Bronchial epithelial cell (primary cell): ENCODE measurements around the gene DPP6. TPM values are rescaled to one million over a fixed set of nuclear protein-coding genes. Genes with fewer than 3 reads are reported as not detected.

Source experiments
- DNase-seq: peaks from one replicate; pipeline ENCODE4 v3.0.0-alpha.2; 2010; ENCODE audit warnings: low read depth
- FAIRE-seq: peaks from 2 replicates; lab custom pipeline; 2011; peaks lifted over from hg19 to GRCh38; lab: Jason Lieb, UNC
- H3K27me3 ChIP-seq: 2 replicates; pipeline ENCODE4 v1.5.1; 2011; ENCODE audit warnings: low read length; ENCODE audit not compliant: control insufficient read depth, insufficient read depth
- H3K36me3 ChIP-seq: 2 replicates; pipeline ENCODE4 v1.5.1; 2011; ENCODE audit warnings: low read length; ENCODE audit not compliant: control insufficient read depth, insufficient read depth
- H3K4me3 ChIP-seq: 2 replicates; pipeline ENCODE4 v1.5.1; 2011; ENCODE audit warnings: mild to moderate bottlenecking, low read depth, low read length, control low read depth
- total RNA-seq: library from RNA; depleted of rRNA; stranded (reverse); fragments of >200 nt; gene quantifications from 2 replicates; pipeline ENCODE4 v1.2.1, GENCODE V29; 2014
- TF ChIP-seq, protein P1 (sequence below): IDR thresholded peaks from 2 replicates; pipeline ENCODE4 v1.5.1; 2011; ENCODE audit warnings: mild to moderate bottlenecking, moderate library complexity, low read length, control low read depth, inconsistent platforms; ENCODE audit not compliant: insufficient read depth, severe bottlenecking

The DPP6 gene
- total RNA-seq, 1 donor from 2014 or later, result not detected

GRCh38 chr7:154332811-154333580 lies 280.8 kb downstream of the DPP6 start:
- Histone ChIP-seq H3K36me3 (no peaks in the 10 kb centered on the region), H3K4me3 (no peak overlapping the region), H3K27me3 (no peaks in the 10 kb centered on the region)
- DNase-seq, result no peak
- TF ChIP-seq, protein P1, sequence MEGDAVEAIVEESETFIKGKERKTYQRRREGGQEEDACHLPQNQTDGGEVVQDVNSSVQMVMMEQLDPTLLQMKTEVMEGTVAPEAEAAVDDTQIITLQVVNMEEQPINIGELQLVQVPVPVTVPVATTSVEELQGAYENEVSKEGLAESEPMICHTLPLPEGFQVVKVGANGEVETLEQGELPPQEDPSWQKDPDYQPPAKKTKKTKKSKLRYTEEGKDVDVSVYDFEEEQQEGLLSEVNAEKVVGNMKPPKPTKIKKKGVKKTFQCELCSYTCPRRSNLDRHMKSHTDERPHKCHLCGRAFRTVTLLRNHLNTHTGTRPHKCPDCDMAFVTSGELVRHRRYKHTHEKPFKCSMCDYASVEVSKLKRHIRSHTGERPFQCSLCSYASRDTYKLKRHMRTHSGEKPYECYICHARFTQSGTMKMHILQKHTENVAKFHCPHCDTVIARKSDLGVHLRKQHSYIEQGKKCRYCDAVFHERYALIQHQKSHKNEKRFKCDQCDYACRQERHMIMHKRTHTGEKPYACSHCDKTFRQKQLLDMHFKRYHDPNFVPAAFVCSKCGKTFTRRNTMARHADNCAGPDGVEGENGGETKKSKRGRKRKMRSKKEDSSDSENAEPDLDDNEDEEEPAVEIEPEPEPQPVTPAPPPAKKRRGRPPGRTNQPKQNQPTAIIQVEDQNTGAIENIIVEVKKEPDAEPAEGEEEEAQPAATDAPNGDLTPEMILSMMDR, result no peak
- no peak for FAIRE-seq

DNA sequence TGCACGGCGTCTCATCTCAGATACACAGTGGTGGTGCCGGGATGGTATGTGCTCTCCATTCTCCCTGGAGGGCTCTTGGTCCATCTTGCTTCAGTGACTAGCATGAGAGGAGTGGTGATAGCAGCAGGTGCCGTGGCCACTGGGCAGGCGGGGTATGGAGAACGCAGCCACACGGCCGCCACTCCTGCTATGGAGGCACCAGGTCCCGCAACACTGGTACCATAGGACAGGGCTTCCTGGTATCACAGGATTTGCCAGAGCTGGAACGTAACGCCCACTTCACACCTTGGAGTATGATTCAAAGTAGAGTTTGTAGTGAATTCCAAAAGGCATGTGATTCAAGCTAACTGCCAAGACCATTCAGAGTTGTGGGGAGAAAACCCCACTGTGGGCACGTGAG lies 284.1 kb downstream of the DPP6 start:
- no peak for DNase-seq
- Histone ChIP-seq H3K4me3 (no peak overlapping the region), H3K27me3 (no peaks in the 10 kb centered on the region), H3K36me3 (no peaks in the 10 kb centered on the region)
- FAIRE-seq, result no peak
- TF ChIP-seq, protein P1, result no peak

DNA sequence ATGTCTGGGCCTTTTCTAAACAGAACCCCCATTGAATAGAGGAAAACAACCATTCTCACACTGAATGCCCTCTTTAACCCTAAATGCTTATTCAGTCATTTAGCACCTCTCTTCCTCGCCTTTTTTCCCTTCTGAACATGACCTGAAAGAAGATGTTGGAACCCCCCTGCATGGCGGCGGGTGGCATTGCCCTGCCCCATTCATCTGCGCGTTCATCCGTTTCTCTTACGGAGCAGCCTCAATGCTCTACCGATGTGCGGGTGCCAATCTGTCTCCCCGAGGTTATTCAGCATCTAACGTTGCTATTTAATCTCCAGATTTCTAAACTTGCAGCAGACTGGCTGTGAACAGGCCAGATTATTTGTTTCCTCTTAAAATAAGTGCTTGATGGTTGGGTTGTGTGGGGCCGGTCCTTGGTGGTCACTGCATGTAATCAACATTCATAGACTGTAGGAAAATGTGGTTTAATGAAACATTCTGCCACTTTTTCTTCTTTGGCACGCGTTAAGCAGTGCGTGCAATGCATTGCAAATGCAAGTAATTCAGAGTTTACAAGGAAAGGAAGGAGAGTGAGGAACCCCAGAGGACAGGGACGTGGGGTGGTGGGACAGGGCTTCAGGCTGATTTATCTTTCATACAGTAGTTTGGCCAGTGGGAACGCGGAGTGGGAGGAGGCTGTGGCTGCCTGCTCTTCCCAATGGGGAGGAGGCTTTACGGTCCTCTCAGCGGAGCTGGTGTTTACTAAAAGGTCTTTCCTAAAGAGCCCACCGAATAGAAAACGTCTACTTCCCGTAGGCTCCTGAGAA lies 286.7 kb downstream of the DPP6 start:
- TF ChIP-seq, protein P1, result no peak
- H3K27me3 ChIP-seq, result no peaks in the 10 kb centered on the region

DNA sequence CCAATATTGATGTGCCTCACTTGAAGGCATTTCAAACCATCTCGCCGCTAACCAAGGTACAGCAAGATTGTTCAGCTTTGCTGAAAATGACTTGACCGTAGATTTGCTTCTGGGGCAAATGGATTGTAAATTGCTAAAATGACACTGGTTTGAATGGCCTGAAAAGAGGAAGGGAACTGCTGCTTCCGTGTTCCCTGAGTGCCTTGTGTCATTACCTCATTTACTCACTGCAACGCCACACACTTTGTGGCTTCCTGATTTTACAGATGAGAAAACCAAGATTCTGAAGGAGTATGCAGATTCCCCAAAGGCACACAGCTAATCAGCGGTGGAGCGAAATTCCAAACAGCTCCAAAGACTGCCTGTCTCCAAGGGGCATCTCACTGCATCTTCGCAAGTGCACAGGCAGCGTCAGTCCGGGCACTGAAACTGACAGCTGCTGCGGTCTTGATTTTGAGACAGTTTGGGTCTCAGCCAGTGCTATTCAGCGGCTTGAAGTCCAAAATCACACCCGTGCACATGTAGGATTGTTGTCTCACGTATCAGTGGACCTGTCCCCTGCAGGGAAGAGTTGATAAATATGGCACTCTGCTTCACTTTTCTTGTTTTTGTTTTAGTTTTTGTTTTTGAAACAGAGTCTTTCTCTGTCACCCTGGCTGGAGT lies 290.9 kb downstream of the DPP6 start:
- Histone ChIP-seq H3K27me3 (no peaks in the 10 kb centered on the region), H3K4me3 (no peak overlapping the region), H3K36me3 (no peaks in the 10 kb centered on the region)
- FAIRE-seq (no peak), DNase-seq (no peak)
- TF ChIP-seq, protein P1, result no peak

More for the DNA sequence above, 286.7 kb downstream of the DPP6 start:
- DNase-seq (no peak), FAIRE-seq (no peak)
- no peaks in the 10 kb centered on the region for H3K36me3 ChIP-seq
- H3K4me3 ChIP-seq, result no peak overlapping the region

DNA sequence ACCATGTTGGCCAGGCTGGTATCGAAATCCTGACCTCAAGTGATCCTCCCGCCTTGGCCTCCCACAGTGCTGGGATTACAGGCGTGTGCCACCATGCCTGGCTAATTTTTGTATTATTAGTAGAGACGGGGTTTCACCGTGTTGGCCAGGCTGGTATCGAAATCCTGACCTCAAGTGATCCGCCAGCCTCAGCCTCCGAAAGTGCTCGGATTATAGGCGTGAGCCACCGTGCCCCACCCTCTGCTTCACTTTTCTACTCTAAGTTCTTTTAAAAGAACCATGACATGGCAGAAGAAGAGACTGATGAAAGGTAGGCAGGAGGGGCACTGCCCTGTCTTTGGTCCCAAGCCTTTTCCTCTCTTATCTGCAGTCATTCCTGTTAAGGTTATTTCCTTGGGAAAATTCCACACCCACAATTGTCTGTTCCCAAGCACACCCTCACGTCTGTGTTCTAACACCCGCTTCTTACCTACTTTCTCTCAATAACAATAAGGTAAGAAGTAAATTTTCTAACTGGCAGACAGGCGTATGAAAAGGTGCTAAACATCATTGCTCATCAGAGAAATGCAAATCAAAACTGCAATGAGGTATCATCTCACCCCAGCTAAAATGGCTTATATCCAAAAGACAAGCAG lies 291.7 kb downstream of the DPP6 start:
- H3K27me3 ChIP-seq, result no peaks in the 10 kb centered on the region
- TF ChIP-seq, protein P1, result no peak

More for the DNA sequence above, 291.7 kb downstream of the DPP6 start:
- FAIRE-seq, result no peak
- no peak overlapping the region for H3K4me3 ChIP-seq
- H3K36me3 ChIP-seq, result no peaks in the 10 kb centered on the region
- no peak for DNase-seq
